HCT116 (cell line): ENCODE data around the gene APAF1.

Experiments
- JUND ChIP-seq: IDR thresholded peaks from 2 replicates; pipeline ENCODE4 v1.6.1; 2012
- POLR2A ChIP-seq: IDR thresholded peaks from 2 replicates; pipeline ENCODE4 v1.7.0; 2011; ENCODE audit warnings: borderline replicate concordance; ENCODE audit not compliant: insufficient read depth, insufficient read length; ENCODE audit errors: extremely low read depth
- SRF ChIP-seq: IDR thresholded peaks from 2 replicates; pipeline ENCODE4 v1.6.1; 2012; ENCODE audit warnings: low read depth
- ZFX ChIP-seq: fragments of 450-650 bp; IDR thresholded peaks from 2 replicates; pipeline ENCODE4 v1.6.1; 2017
- TF ChIP-seq, protein P1 (sequence below): IDR thresholded peaks from 2 replicates; pipeline ENCODE4 v1.6.1; 2011; ENCODE audit warnings: mild to moderate bottlenecking, low read length, moderate library complexity; ENCODE audit not compliant: insufficient replicate concordance; ENCODE audit errors: extremely low read depth
- TF ChIP-seq, protein P2 (sequence below), 3 experiments: fragments of 200-600 bp in 1 of 3; sonication (generic) in 1 of 3; IDR thresholded peaks in 2 of 3; conservative IDR thresholded peaks in 1 of 3; 2 replicates each; pipeline ENCODE4 v1.5.1; 2012 to 2017; ENCODE audit warnings: low read depth in 2 of 3, low read length in 2 of 3, antibody characterized with exemption in 1 of 3, borderline replicate concordance in 1 of 3, control low read depth in 1 of 3, mild to moderate bottlenecking in 1 of 3, mixed read lengths in 1 of 3, mixed run types in 1 of 3, moderate library complexity in 1 of 3; ENCODE audit not compliant: insufficient read depth in 1 of 3

DNA sequence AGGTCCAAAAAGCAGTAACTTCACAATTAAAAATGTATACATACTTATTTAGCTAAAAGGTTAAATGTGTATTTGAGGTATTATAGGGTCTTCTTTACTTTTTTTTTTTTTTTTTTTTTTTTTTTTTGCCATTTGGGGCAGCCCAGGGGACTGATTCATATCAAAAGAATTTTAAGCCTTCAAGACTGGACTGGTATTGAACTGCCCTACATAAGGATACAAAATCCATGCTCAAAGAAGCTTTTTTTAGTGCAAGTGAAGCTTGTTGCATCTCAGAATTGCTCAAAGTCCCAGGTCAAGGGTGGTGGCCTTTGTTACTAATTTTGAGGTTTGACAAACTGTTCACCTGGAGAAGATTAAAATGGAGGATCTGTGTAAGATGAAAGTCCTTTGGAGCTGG, 124.0 kb downstream of the APAF1 start:
- TF ChIP-seq ZFX (no peak), POLR2A (no peak), JUND (no peak), SRF (no peak)
- TF ChIP-seq, protein P1, sequence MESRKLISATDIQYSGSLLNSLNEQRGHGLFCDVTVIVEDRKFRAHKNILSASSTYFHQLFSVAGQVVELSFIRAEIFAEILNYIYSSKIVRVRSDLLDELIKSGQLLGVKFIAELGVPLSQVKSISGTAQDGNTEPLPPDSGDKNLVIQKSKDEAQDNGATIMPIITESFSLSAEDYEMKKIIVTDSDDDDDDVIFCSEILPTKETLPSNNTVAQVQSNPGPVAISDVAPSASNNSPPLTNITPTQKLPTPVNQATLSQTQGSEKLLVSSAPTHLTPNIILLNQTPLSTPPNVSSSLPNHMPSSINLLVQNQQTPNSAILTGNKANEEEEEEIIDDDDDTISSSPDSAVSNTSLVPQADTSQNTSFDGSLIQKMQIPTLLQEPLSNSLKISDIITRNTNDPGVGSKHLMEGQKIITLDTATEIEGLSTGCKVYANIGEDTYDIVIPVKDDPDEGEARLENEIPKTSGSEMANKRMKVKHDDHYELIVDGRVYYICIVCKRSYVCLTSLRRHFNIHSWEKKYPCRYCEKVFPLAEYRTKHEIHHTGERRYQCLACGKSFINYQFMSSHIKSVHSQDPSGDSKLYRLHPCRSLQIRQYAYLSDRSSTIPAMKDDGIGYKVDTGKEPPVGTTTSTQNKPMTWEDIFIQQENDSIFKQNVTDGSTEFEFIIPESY = no peak
- TF ChIP-seq, protein P2, sequence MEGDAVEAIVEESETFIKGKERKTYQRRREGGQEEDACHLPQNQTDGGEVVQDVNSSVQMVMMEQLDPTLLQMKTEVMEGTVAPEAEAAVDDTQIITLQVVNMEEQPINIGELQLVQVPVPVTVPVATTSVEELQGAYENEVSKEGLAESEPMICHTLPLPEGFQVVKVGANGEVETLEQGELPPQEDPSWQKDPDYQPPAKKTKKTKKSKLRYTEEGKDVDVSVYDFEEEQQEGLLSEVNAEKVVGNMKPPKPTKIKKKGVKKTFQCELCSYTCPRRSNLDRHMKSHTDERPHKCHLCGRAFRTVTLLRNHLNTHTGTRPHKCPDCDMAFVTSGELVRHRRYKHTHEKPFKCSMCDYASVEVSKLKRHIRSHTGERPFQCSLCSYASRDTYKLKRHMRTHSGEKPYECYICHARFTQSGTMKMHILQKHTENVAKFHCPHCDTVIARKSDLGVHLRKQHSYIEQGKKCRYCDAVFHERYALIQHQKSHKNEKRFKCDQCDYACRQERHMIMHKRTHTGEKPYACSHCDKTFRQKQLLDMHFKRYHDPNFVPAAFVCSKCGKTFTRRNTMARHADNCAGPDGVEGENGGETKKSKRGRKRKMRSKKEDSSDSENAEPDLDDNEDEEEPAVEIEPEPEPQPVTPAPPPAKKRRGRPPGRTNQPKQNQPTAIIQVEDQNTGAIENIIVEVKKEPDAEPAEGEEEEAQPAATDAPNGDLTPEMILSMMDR (IDR thresholded peaks at IDR 0.05 in 2 of 3, conservative IDR thresholded peaks at IDR 0.05 in 1 of 3; ENCODE audit: borderline replicate concordance in 1 of 3, insufficient read depth in 1 of 3, low read depth in 2 of 3, low read length in 2 of 3) = no peak
